GM18502 (cell line): Measurements from ENCODE around the gene PLEKHH1.
A peak's percentile ranks its signal among the peaks of the same experiment; 100 is the strongest.
"Not testable (repeated sequence)": the region's sequence is repeated elsewhere in the genome, so short reads cannot be mapped to it uniquely, and the experiment has no call there.

Experiments
- ATAC-seq: cut with Tn5 transposase; IDR thresholded peaks from one replicate; pipeline ENCODE4 v1.9.1; 2021; ENCODE audit warnings: mild to moderate bottlenecking; ENCODE audit not compliant: unreplicated experiment, poor library complexity

PLEKHH1 gene

GRCh38 chr14:67610491-67610890 lies 77.4 kb downstream of the PLEKHH1 start:
- ATAC-seq: no peak

GRCh38 chr14:67618617-67619063 lies 85.5 kb downstream of the PLEKHH1 start:
- no peak for ATAC-seq

GRCh38 chr14:67619446-67620216 lies 86.5 kb downstream of the PLEKHH1 start, which contains the start of gene ARG2:
ARG2 (plus strand) TSS chr14:67619920; CDS start chr14:67619978, 58 bp downstream.
- peak; percentile 95 for ATAC-seq

- ATAC-seq: no peak
Observed at GRCh38 chr14:67620217-67620785, 87.2 kb downstream of the PLEKHH1 start.

GRCh38 chr14:67622675-67623074 lies 89.6 kb downstream of the PLEKHH1 start:
- ATAC-seq: no peak

GRCh38 chr14:67623114-67623513 lies 90.0 kb downstream of the PLEKHH1 start:
- no peak for ATAC-seq

- not testable (repeated sequence) for ATAC-seq
Observed at GRCh38 chr14:67626131-67626530, 93.0 kb downstream of the PLEKHH1 start.

GRCh38 chr14:67627519-67627918 lies 94.4 kb downstream of the PLEKHH1 start:
- no peak for ATAC-seq

- ATAC-seq: no peak
Observed at GRCh38 chr14:67630186-67630585, 97.1 kb downstream of the PLEKHH1 start.

- no peak for ATAC-seq
Observed at GRCh38 chr14:67630938-67631337, 97.8 kb downstream of the PLEKHH1 start.

- ATAC-seq: no peak
Observed at GRCh38 chr14:67633451-67634147, 100.5 kb downstream of the PLEKHH1 start.

GRCh38 chr14:67636361-67636919 lies 103.3 kb downstream of the PLEKHH1 start:
- no peak for ATAC-seq

GRCh38 chr14:67638642-67639041 lies 105.6 kb downstream of the PLEKHH1 start:
- no peak for ATAC-seq
